OCI-LY7 (cell line): Measurements from ENCODE around the gene ACTL9.

Experiments used
- CTCF ChIP-seq: fragments of 200-600 bp; sonication (generic); conservative IDR thresholded peaks from 2 replicates; pipeline ENCODE4 v1.5.1; 2014; ENCODE audit warnings: mild to moderate bottlenecking, antibody characterized with exemption, low read length, moderate library complexity, mixed read lengths
- EZH2phosphoT487 ChIP-seq: fragments of 200-600 bp; sonication (generic); IDR thresholded peaks from 2 replicates; pipeline ENCODE4 v1.6.1; 2018; ENCODE audit warnings: low read depth, borderline replicate concordance, mild to moderate bottlenecking, mixed run types, antibody characterized with exemption, low read length, moderate library complexity, mixed read lengths

- TF ChIP-seq CTCF (peak; percentile 91), EZH2phosphoT487 (no peak)
These were observed 43.8 kb downstream of the ACTL9 start for GRCh38 chr19:8654591-8655339.
